Measurements from ENCODE around the gene DGUOK. TPM values are rescaled to one million over a fixed set of nuclear protein-coding genes. Genes with fewer than 3 reads are reported as not detected.

Gene DGUOK
- polyA plus RNA-seq, 1 donor (not counting 4 experiments of a cell fraction or from before 2014, with no cell fraction given): 102 TPM

- peaks cover 26% of the 10 kb centered on the region for H4K20me1 ChIP-seq (ENCODE audit: control insufficient read depth, extremely low read depth, insufficient read depth, low read length)
- peaks cover 77% of the 10 kb centered on the region for H3K79me2 ChIP-seq (ENCODE audit: control insufficient read depth, insufficient read depth, low read length)
These were observed 71.8 kb downstream of the DGUOK start for GRCh38 chr2:73998451-73998850.

GRCh38 chr2:73998933-73999332 is 72.3 kb downstream of the DGUOK start:
- no peak for TF ChIP-seq EZH2 (IDR thresholded peaks at IDR 0.05; ENCODE audit: low read length)
- TF ChIP-seq, protein P1, sequence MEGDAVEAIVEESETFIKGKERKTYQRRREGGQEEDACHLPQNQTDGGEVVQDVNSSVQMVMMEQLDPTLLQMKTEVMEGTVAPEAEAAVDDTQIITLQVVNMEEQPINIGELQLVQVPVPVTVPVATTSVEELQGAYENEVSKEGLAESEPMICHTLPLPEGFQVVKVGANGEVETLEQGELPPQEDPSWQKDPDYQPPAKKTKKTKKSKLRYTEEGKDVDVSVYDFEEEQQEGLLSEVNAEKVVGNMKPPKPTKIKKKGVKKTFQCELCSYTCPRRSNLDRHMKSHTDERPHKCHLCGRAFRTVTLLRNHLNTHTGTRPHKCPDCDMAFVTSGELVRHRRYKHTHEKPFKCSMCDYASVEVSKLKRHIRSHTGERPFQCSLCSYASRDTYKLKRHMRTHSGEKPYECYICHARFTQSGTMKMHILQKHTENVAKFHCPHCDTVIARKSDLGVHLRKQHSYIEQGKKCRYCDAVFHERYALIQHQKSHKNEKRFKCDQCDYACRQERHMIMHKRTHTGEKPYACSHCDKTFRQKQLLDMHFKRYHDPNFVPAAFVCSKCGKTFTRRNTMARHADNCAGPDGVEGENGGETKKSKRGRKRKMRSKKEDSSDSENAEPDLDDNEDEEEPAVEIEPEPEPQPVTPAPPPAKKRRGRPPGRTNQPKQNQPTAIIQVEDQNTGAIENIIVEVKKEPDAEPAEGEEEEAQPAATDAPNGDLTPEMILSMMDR (optimal IDR thresholded peaks at IDR 0.05 in 1 of 3, IDR thresholded peaks at IDR 0.05 in 1 of 3, conservative IDR thresholded peaks at IDR 0.05 in 1 of 3; ENCODE audit: extremely low read depth in 1 of 3, insufficient read depth in 2 of 3, low read length in 3 of 3): no peak
- H3K27me3 ChIP-seq (ENCODE audit: control insufficient read depth, extremely low read depth, insufficient read depth, low read length): no peaks in the 10 kb centered on the region
- H3K9ac ChIP-seq (ENCODE audit: control insufficient read depth, extremely low read depth, insufficient read depth, low read length): no peak overlapping the region
- dilution Hi-C loops (cut with MboI; ENCODE audit: extremely low pct_ligation_motif_present, low sequenced_read_pairs): no loop called here
- no peak for DNase-seq (ENCODE audit: low read depth, low spot score)
- H3K79me2 ChIP-seq (ENCODE audit: control insufficient read depth, insufficient read depth, low read length): peaks cover 74% of the 10 kb centered on the region
- H3K36me3 ChIP-seq (ENCODE audit: control insufficient read depth in 2 of 2, extremely low read depth in 1 of 2, insufficient read depth in 2 of 2, low read length in 2 of 2): peaks cover 0 to 3% of the 10 kb centered on the region in 2 experiments
- H3K4me1 ChIP-seq (ENCODE audit: control insufficient read depth, extremely low read depth, insufficient read depth, low read length): peaks cover 33% of the 10 kb centered on the region
- H3K9me1 ChIP-seq (ENCODE audit: control insufficient read depth, extremely low read depth, insufficient read depth, low read length): peaks cover 6% of the 10 kb centered on the region
- no peaks in the 10 kb centered on the region for H3K9me3 ChIP-seq (ENCODE audit: control insufficient read depth, low read depth, low read length)
- no peak for FAIRE-seq
- H2AFZ ChIP-seq (ENCODE audit: control insufficient read depth, low read length): no peak overlapping the region
- no peak overlapping the region for H3K4me2 ChIP-seq (ENCODE audit: control insufficient read depth, extremely low read depth, insufficient read depth, low read depth, low read length)
- H3K27ac ChIP-seq (ENCODE audit: control insufficient read depth, insufficient read depth, low read length): no peak overlapping the region
- H4K20me1 ChIP-seq (ENCODE audit: control insufficient read depth, extremely low read depth, insufficient read depth, low read length): peaks cover 26% of the 10 kb centered on the region
- no peak overlapping the region for H3K4me3 ChIP-seq (ENCODE audit: control insufficient read depth in 2 of 3, extremely low read depth in 1 of 3, insufficient read depth in 2 of 3, low read depth in 1 of 3, low read length in 3 of 3)

More at GRCh38 chr2:73998451-73998850, 71.8 kb downstream of the DGUOK start:
- FAIRE-seq (no peak), DNase-seq (ENCODE audit: low read depth, low spot score) (no peak)
- Histone ChIP-seq H3K27me3 (ENCODE audit: control insufficient read depth, extremely low read depth, insufficient read depth, low read length) (no peaks in the 10 kb centered on the region), H3K9me1 (ENCODE audit: control insufficient read depth, extremely low read depth, insufficient read depth, low read length) (peaks cover 8% of the 10 kb centered on the region), H3K4me3 (ENCODE audit: control insufficient read depth in 2 of 3, extremely low read depth in 1 of 3, insufficient read depth in 2 of 3, low read depth in 1 of 3, low read length in 3 of 3) (no peak overlapping the region), H3K36me3 (ENCODE audit: control insufficient read depth in 2 of 2, extremely low read depth in 1 of 2, insufficient read depth in 2 of 2, low read length in 2 of 2) (peaks cover 0 to 3% of the 10 kb centered on the region in 2 experiments), H3K9ac (ENCODE audit: control insufficient read depth, extremely low read depth, insufficient read depth, low read length) (no peak overlapping the region), H3K27ac (ENCODE audit: control insufficient read depth, insufficient read depth, low read length) (no peak overlapping the region), H3K9me3 (ENCODE audit: control insufficient read depth, low read depth, low read length) (no peaks in the 10 kb centered on the region), H3K4me2 (ENCODE audit: control insufficient read depth, extremely low read depth, insufficient read depth, low read depth, low read length) (no peak overlapping the region), H2AFZ (ENCODE audit: control insufficient read depth, low read length) (no peak overlapping the region), H3K4me1 (ENCODE audit: control insufficient read depth, extremely low read depth, insufficient read depth, low read length) (peaks cover 33% of the 10 kb centered on the region)
- dilution Hi-C loops (cut with MboI; ENCODE audit: extremely low pct_ligation_motif_present, low sequenced_read_pairs): no loop called here
- no peak for TF ChIP-seq EZH2 (IDR thresholded peaks at IDR 0.05; ENCODE audit: low read length)
- TF ChIP-seq, protein P1 (optimal IDR thresholded peaks at IDR 0.05 in 1 of 3, IDR thresholded peaks at IDR 0.05 in 1 of 3, conservative IDR thresholded peaks at IDR 0.05 in 1 of 3; ENCODE audit: extremely low read depth in 1 of 3, insufficient read depth in 2 of 3, low read length in 3 of 3): no peak
